ENCODE measurements around the gene DAP3.

GRCh38 chr1:155777582-155777981, 88.7 kb downstream of the DAP3 start:
- TF ChIP-seq RAD21 (IDR thresholded peaks at IDR 0.05; ENCODE audit: low read depth) (no peak), CTCF (IDR thresholded peaks at IDR 0.05 in 2 of 3, conservative IDR thresholded peaks at IDR 0.05 in 1 of 3; ENCODE audit: borderline replicate concordance in 1 of 3, insufficient read depth in 1 of 3, low read depth in 2 of 3, low read length in 2 of 3) (no peak), EZH2 (IDR thresholded peaks at IDR 0.05) (no peak), POLR2A (IDR thresholded peaks at IDR 0.05; ENCODE audit: borderline replicate concordance, extremely low read depth, insufficient read depth, insufficient read length) (no peak), ATF3 (IDR thresholded peaks at IDR 0.05) (no peak), FOSL1 (IDR thresholded peaks at IDR 0.05; ENCODE audit: low read depth) (no peak), SIN3A (IDR thresholded peaks at IDR 0.05; ENCODE audit: low read depth) (no peak), SP1 (IDR thresholded peaks at IDR 0.05; ENCODE audit: low read depth) (no peak), CBX3 (IDR thresholded peaks at IDR 0.05; ENCODE audit: low read depth) (no peak), REST (IDR thresholded peaks at IDR 0.05; ENCODE audit: low read depth) (no peak), EZH2phosphoT487 (IDR thresholded peaks at IDR 0.05; ENCODE audit: borderline replicate concordance) (no peak), POLR2AphosphoS5 (IDR thresholded peaks at IDR 0.05; ENCODE audit: low read depth, low read length) (no peak), EGR1 (IDR thresholded peaks at IDR 0.05; ENCODE audit: low read depth) (no peak)

Data from HCT116 (cell line).